AG10803 (cell line): ENCODE measurements around the gene HNRNPK.

Source experiments
- DNase-seq: peaks from one replicate; pipeline ENCODE4 v3.0.0; 2010; ENCODE audit warnings: low read depth
- H3K4me3 ChIP-seq: 2 replicates; pipeline ENCODE4 v1.5.1; 2011; ENCODE audit warnings: mild to moderate bottlenecking, low read length, control low read depth
- CTCF ChIP-seq: conservative IDR thresholded peaks from 2 replicates; pipeline ENCODE4 v1.5.1; 2011; ENCODE audit warnings: mild to moderate bottlenecking, low read length, control low read depth, inconsistent platforms

Gene HNRNPK

GRCh38 chr9:83966209-83966582, 13.8 kb downstream of the HNRNPK start:
- DNase-seq: no peak
- no peak for TF ChIP-seq CTCF
- no peak overlapping the region for H3K4me3 ChIP-seq

GRCh38 chr9:83965350-83966208, 14.4 kb downstream of the HNRNPK start:
- no peak for TF ChIP-seq CTCF
- H3K4me3 ChIP-seq: no peak overlapping the region
- peak; percentile 47 for DNase-seq

- H3K4me3 ChIP-seq: no peak overlapping the region
- DNase-seq: peak; percentile 52
- TF ChIP-seq CTCF: no peak
Measured at GRCh38 chr9:83964973-83965349, 15.1 kb downstream of the HNRNPK start.

- TF ChIP-seq CTCF: no peak
- peak; percentile 64 for DNase-seq
- H3K4me3 ChIP-seq: no peak overlapping the region
Measured at GRCh38 chr9:83962165-83962564, 17.9 kb downstream of the HNRNPK start.

- no peak for DNase-seq
- no peak overlapping the region for H3K4me3 ChIP-seq
Measured at GRCh38 chr9:83960991-83961390, 19.0 kb downstream of the HNRNPK start.

GRCh38 chr9:83959061-83959460, 21.0 kb downstream of the HNRNPK start:
- H3K4me3 ChIP-seq: no peak overlapping the region
- peak; percentile 90 for DNase-seq
- no peak for TF ChIP-seq CTCF

More at GRCh38 chr9:83960991-83961390, 19.0 kb downstream of the HNRNPK start:
- no peak for TF ChIP-seq CTCF

DNA sequence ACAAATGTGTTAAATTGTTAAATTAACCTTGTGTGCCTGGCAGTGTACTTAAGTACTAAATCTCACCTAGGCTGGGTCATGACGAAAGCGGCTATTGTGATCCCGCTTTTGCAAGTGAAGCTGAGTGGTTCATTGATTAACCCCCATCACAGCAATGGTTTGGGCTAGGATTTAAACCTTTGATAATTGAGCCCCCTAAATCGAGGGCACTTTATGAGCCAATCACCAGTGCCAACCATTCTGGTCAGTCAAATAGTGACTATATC, 22.8 kb downstream of the HNRNPK start:
- no peak for DNase-seq
- H3K4me3 ChIP-seq: peak overlapping the region; percentile 75
- TF ChIP-seq CTCF: no peak
